ENCODE data around the gene PPP2R5A.
A peak's percentile ranks its signal among the peaks of the same experiment; 100 is the strongest.

The PPP2R5A gene

GRCh38 chr1:212284744-212285684, at the start of gene PPP2R5A:
Gene PPP2R5A (plus strand): TSS chr1:212285410. CDS start chr1:212286111, 701 bp downstream.
- peak within 1 kb of the TSS; percentile 96 to 100 for H3K4me3 Mint-ChIP-seq
- no peaks in the 10 kb centered on the region for H3K9me3 Mint-ChIP-seq
- H3K4me1 Mint-ChIP-seq = peaks cover 8 to 28% of the 10 kb centered on the region in 2 donors
- DNase-seq = peak; percentile 99
- H3K27ac Mint-ChIP-seq = peak within 1 kb of the TSS; percentile 99
- H3K36me3 Mint-ChIP-seq = peaks cover 1 to 7% of the 10 kb centered on the region in 2 donors
- H3K27me3 Mint-ChIP-seq = no peaks in the 10 kb centered on the region
- peak; percentile 89 to 92 for ATAC-seq (replicated peaks)

- no peaks in the 10 kb centered on the region for H3K9me3 Mint-ChIP-seq
- ATAC-seq (replicated peaks) (no peak), DNase-seq (no peak)
- H3K27me3 Mint-ChIP-seq = peaks cover 0 to 3% of the 10 kb centered on the region in 2 donors
- H3K4me1 Mint-ChIP-seq = peaks cover 3 to 15% of the 10 kb centered on the region in 2 donors
- no peaks in the 10 kb centered on the region for H3K36me3 Mint-ChIP-seq
- H3K4me3 Mint-ChIP-seq = no peak overlapping the region
- H3K27ac Mint-ChIP-seq = no peak overlapping the region
Measured at GRCh38 chr1:212235857-212236256, 49.4 kb upstream of the PPP2R5A start.

GRCh38 chr1:212236664-212237220, 48.5 kb upstream of the PPP2R5A start:
- no peak for ATAC-seq (replicated peaks)

GRCh38 chr1:212237651-212238050, 47.6 kb upstream of the PPP2R5A start:
- no peak overlapping the region for H3K4me3 Mint-ChIP-seq
- H3K9me3 Mint-ChIP-seq = no peaks in the 10 kb centered on the region
- DNase-seq (no peak), ATAC-seq (replicated peaks) (peak; percentile 84 to 87)
- no peaks in the 10 kb centered on the region for H3K36me3 Mint-ChIP-seq
- no peak overlapping the region for H3K27ac Mint-ChIP-seq
- no peaks in the 10 kb centered on the region for H3K27me3 Mint-ChIP-seq
- H3K4me1 Mint-ChIP-seq = peaks cover 3 to 15% of the 10 kb centered on the region in 2 donors

More at GRCh38 chr1:212236664-212237220, 48.5 kb upstream of the PPP2R5A start:
- DNase-seq = no peak
- no peak overlapping the region for H3K27ac Mint-ChIP-seq
- no peaks in the 10 kb centered on the region for H3K36me3 Mint-ChIP-seq
- peaks cover 3 to 15% of the 10 kb centered on the region in 2 donors for H3K4me1 Mint-ChIP-seq
- H3K9me3 Mint-ChIP-seq = no peaks in the 10 kb centered on the region
- no peaks in the 10 kb centered on the region for H3K27me3 Mint-ChIP-seq
- H3K4me3 Mint-ChIP-seq = no peak overlapping the region

GRCh38 chr1:212238552-212238951, 46.7 kb upstream of the PPP2R5A start:
- no peak overlapping the region for H3K4me3 Mint-ChIP-seq
- H3K4me1 Mint-ChIP-seq = peaks cover 2 to 11% of the 10 kb centered on the region in 2 donors
- H3K27me3 Mint-ChIP-seq = no peaks in the 10 kb centered on the region
- ATAC-seq (replicated peaks) (no peak), DNase-seq (no peak)
- no peaks in the 10 kb centered on the region for H3K9me3 Mint-ChIP-seq
- no peak overlapping the region for H3K27ac Mint-ChIP-seq
- H3K36me3 Mint-ChIP-seq = no peaks in the 10 kb centered on the region

- Mint-ChIP-seq H3K36me3 (no peaks in the 10 kb centered on the region), H3K9me3 (no peaks in the 10 kb centered on the region), H3K27ac (no peak overlapping the region), H3K4me1 (peaks cover 0 to 5% of the 10 kb centered on the region in 2 donors), H3K4me3 (no peak overlapping the region), H3K27me3 (no peaks in the 10 kb centered on the region)
- no peak for ATAC-seq (replicated peaks)
- DNase-seq = no peak
Measured at GRCh38 chr1:212241501-212241900, 43.7 kb upstream of the PPP2R5A start.

- DNase-seq (no peak), ATAC-seq (replicated peaks) (no peak)
- no peaks in the 10 kb centered on the region for H3K36me3 Mint-ChIP-seq
- no peaks in the 10 kb centered on the region for H3K9me3 Mint-ChIP-seq
- H3K4me3 Mint-ChIP-seq = no peak overlapping the region
- no peak overlapping the region for H3K27ac Mint-ChIP-seq
- no peaks in the 10 kb centered on the region for H3K27me3 Mint-ChIP-seq
- peaks cover 0 to 5% of the 10 kb centered on the region in 2 donors for H3K4me1 Mint-ChIP-seq
Measured at GRCh38 chr1:212241957-212242287, 43.3 kb upstream of the PPP2R5A start.

- Mint-ChIP-seq H3K4me1 (peaks cover 0 to 5% of the 10 kb centered on the region in 2 donors), H3K36me3 (no peaks in the 10 kb centered on the region), H3K9me3 (no peaks in the 10 kb centered on the region), H3K4me3 (no peak overlapping the region), H3K27ac (no peak overlapping the region), H3K27me3 (no peaks in the 10 kb centered on the region)
- ATAC-seq (replicated peaks) = no peak
- DNase-seq = no peak
Measured at GRCh38 chr1:212242288-212242984, 42.8 kb upstream of the PPP2R5A start.

- Mint-ChIP-seq H3K4me1 (peaks cover 0 to 5% of the 10 kb centered on the region in 2 donors), H3K27me3 (no peaks in the 10 kb centered on the region), H3K4me3 (no peak overlapping the region), H3K27ac (no peak overlapping the region), H3K36me3 (no peaks in the 10 kb centered on the region), H3K9me3 (no peaks in the 10 kb centered on the region)
- DNase-seq = no peak
- ATAC-seq (replicated peaks) = no peak
Measured at GRCh38 chr1:212242985-212243308, 42.3 kb upstream of the PPP2R5A start.

- Mint-ChIP-seq H3K27me3 (peaks cover 0 to 4% of the 10 kb centered on the region in 2 donors), H3K36me3 (no peaks in the 10 kb centered on the region), H3K4me3 (no peak overlapping the region), H3K27ac (no peak overlapping the region), H3K4me1 (peaks cover 0 to 5% of the 10 kb centered on the region in 2 donors), H3K9me3 (no peaks in the 10 kb centered on the region)
- no peak for DNase-seq
- no peak for ATAC-seq (replicated peaks)
Measured at GRCh38 chr1:212244441-212244840, 40.8 kb upstream of the PPP2R5A start.

- Mint-ChIP-seq H3K9me3 (peaks cover 0 to 2% of the 10 kb centered on the region in 2 donors), H3K4me3 (no peak overlapping the region), H3K36me3 (peaks cover 0 to 1% of the 10 kb centered on the region in 2 donors), H3K4me1 (peaks cover 0 to 11% of the 10 kb centered on the region in 2 donors), H3K27me3 (peaks cover 0 to 4% of the 10 kb centered on the region in 2 donors), H3K27ac (no peak overlapping the region)
- DNase-seq (no peak), ATAC-seq (replicated peaks) (no peak)
Measured at GRCh38 chr1:212247179-212247721, 38.0 kb upstream of the PPP2R5A start.

GRCh38 chr1:212247988-212248387, 37.2 kb upstream of the PPP2R5A start:
- Mint-ChIP-seq H3K9me3 (peaks cover 0 to 2% of the 10 kb centered on the region in 2 donors), H3K27ac (no peak overlapping the region), H3K27me3 (peaks cover 0 to 4% of the 10 kb centered on the region in 2 donors), H3K4me3 (no peak overlapping the region), H3K4me1 (peaks cover 0 to 11% of the 10 kb centered on the region in 2 donors), H3K36me3 (peaks cover 0 to 1% of the 10 kb centered on the region in 2 donors)
- DNase-seq = no peak
- ATAC-seq (replicated peaks) = no peak

GRCh38 chr1:212254853-212255363, 30.3 kb upstream of the PPP2R5A start:
- no peaks in the 10 kb centered on the region for H3K27me3 Mint-ChIP-seq
- peaks cover 0 to 2% of the 10 kb centered on the region in 2 donors for H3K9me3 Mint-ChIP-seq
- H3K36me3 Mint-ChIP-seq = peaks cover 0 to 1% of the 10 kb centered on the region in 2 donors
- peak overlapping the region; percentile 1 for H3K27ac Mint-ChIP-seq
- DNase-seq (no peak), ATAC-seq (replicated peaks) (no peak)
- H3K4me3 Mint-ChIP-seq = peak overlapping the region; percentile 6 to 53
- H3K4me1 Mint-ChIP-seq = peaks cover 24 to 39% of the 10 kb centered on the region in 2 donors

GRCh38 chr1:212255705-212256307, 29.4 kb upstream of the PPP2R5A start:
- peaks cover 24 to 37% of the 10 kb centered on the region in 2 donors for H3K4me1 Mint-ChIP-seq
- peak overlapping the region in 1 of 2 donors; percentile 54 for H3K4me3 Mint-ChIP-seq

More at GRCh38 chr1:212255705-212256307, 29.4 kb upstream of the PPP2R5A start:
- peaks cover 0 to 1% of the 10 kb centered on the region in 2 donors for H3K36me3 Mint-ChIP-seq
- H3K27me3 Mint-ChIP-seq = no peaks in the 10 kb centered on the region
- ATAC-seq (replicated peaks) (peak; percentile 48), DNase-seq (no peak)
- peaks cover 0 to 2% of the 10 kb centered on the region in 2 donors for H3K9me3 Mint-ChIP-seq
- peak overlapping the region; percentile 87 for H3K27ac Mint-ChIP-seq

Measured in stimulated activated naive B cell treated with anti-CD40 and anti-IgM and Interleukin-4, amounts not matched to agents 10 μg/mL and 1 μg/mL and 100 μg/mL, for 72 hours (primary cell).